Activated B cell treated with CpG ODN at 0.5 μM for 24 hours (primary cell): ENCODE measurements around the gene GRIK4. TPM values are rescaled to one million over a fixed set of nuclear protein-coding genes. Genes with fewer than 3 reads are reported as not detected.

Experiments
- ATAC-seq: fragments of 200-7000 bp; cut with Tn5 transposase; one replicate; pipeline ENCODE4 v1.10.0; 2021; ENCODE audit warnings: low read depth, mild to moderate bottlenecking, moderate library complexity
- CTCF ChIA-PET: fragments of 350-600 bp; sonication (Branson Sonifier 250); formaldehyde crosslinking; loops from one replicate; lab custom pipeline; 2021; ENCODE audit warnings: antibody characterized with exemption; lab: Charles Lee
- POLR2A ChIA-PET: fragments of 350-600 bp; sonication (Branson Sonifier 250); formaldehyde crosslinking; loops from one replicate; lab custom pipeline; 2021; ENCODE audit warnings: antibody characterized with exemption; lab: Charles Lee
- DNase-seq: peaks from one replicate; pipeline ENCODE4 v3.0.0; 2022
- H3K27ac Mint-ChIP-seq: one replicate; pipeline ENCODE4 v1.8.0; 2020; ENCODE audit warnings: mixed read lengths
- H3K27me3 Mint-ChIP-seq: one replicate; pipeline ENCODE4 v1.8.0; 2021; ENCODE audit warnings: mixed read lengths
- H3K36me3 Mint-ChIP-seq: one replicate; pipeline ENCODE4 v1.8.0; 2021; ENCODE audit warnings: low read depth, mixed read lengths
- H3K4me1 Mint-ChIP-seq: one replicate; pipeline ENCODE4 v1.8.0; 2021; ENCODE audit warnings: mixed read lengths
- H3K4me3 Mint-ChIP-seq: one replicate; pipeline ENCODE4 v1.8.0; 2020; ENCODE audit warnings: mild to moderate bottlenecking, mixed read lengths
- H3K9me3 Mint-ChIP-seq: one replicate; pipeline ENCODE4 v1.8.0; 2020; ENCODE audit warnings: mixed read lengths
- CTCF ChIP-seq: fragments of 200-600 bp; IDR thresholded peaks from one replicate; pipeline ENCODE4 v1.8.0; 2022; ENCODE audit warnings: antibody characterized with exemption, mild to moderate bottlenecking
- intact Hi-C: fragments of 100-400 bp; cut with micrococcal nuclease; formaldehyde crosslinking; loops from one replicate; pipeline ENCODE4 v1.15.1; 2024
- total RNA-seq: library from RNA; stranded (reverse); gene quantifications from 2 replicates; pipeline ENCODE4 v1.2.3, GENCODE V29; 2022

Gene GRIK4
- total RNA-seq, 1 donor from 2014 or later, result not detected

- H3K9me3 Mint-ChIP-seq, result no peaks in the 10 kb centered on the region
- ChIA-PET CTCF (no interaction called here), POLR2A (no interaction called here)
- H3K4me3 Mint-ChIP-seq, result no peak overlapping the region
- H3K4me1 Mint-ChIP-seq, result no peaks in the 10 kb centered on the region
- no peak overlapping the region for H3K27ac Mint-ChIP-seq
- no peak for DNase-seq
- no peak for TF ChIP-seq CTCF
- intact Hi-C loops, result no loop called here
- H3K27me3 Mint-ChIP-seq, result peaks cover 17% of the 10 kb centered on the region
- no peak for ATAC-seq
- no peaks in the 10 kb centered on the region for H3K36me3 Mint-ChIP-seq
These were observed 118.0 kb downstream of the GRIK4 start for GRCh38 chr11:120629407-120630080.

GRCh38 chr11:120630122-120630521 lies 118.6 kb downstream of the GRIK4 start:
- intact Hi-C loops, result no loop called here
- Mint-ChIP-seq H3K36me3 (no peaks in the 10 kb centered on the region), H3K27ac (no peak overlapping the region), H3K27me3 (peaks cover 16% of the 10 kb centered on the region), H3K9me3 (no peaks in the 10 kb centered on the region), H3K4me1 (no peaks in the 10 kb centered on the region), H3K4me3 (no peak overlapping the region)
- ATAC-seq (no peak), DNase-seq (no peak)
- CTCF ChIA-PET, result no interaction called here
- POLR2A ChIA-PET, result no interaction called here
- TF ChIP-seq CTCF, result no peak

- H3K4me3 Mint-ChIP-seq, result no peak overlapping the region
- intact Hi-C loops, result no loop called here
- ChIA-PET CTCF (no interaction called here), POLR2A (no interaction called here)
- no peak overlapping the region for H3K27ac Mint-ChIP-seq
- no peak for DNase-seq
- H3K4me1 Mint-ChIP-seq, result no peaks in the 10 kb centered on the region
- H3K9me3 Mint-ChIP-seq, result no peaks in the 10 kb centered on the region
- H3K36me3 Mint-ChIP-seq, result no peaks in the 10 kb centered on the region
- TF ChIP-seq CTCF, result no peak
- no peak for ATAC-seq
- H3K27me3 Mint-ChIP-seq, result peaks cover 7% of the 10 kb centered on the region
These were observed 121.0 kb downstream of the GRIK4 start for GRCh38 chr11:120632579-120632978.

GRCh38 chr11:120633616-120634393 lies 122.3 kb downstream of the GRIK4 start:
- H3K4me3 Mint-ChIP-seq, result no peak overlapping the region
- no peaks in the 10 kb centered on the region for H3K36me3 Mint-ChIP-seq
- ChIA-PET POLR2A (no interaction called here), CTCF (no interaction called here)
- intact Hi-C loops, result no loop called here
- H3K27me3 Mint-ChIP-seq, result peaks cover 5% of the 10 kb centered on the region
- no peak overlapping the region for H3K27ac Mint-ChIP-seq
- no peak for ATAC-seq
- H3K9me3 Mint-ChIP-seq, result no peaks in the 10 kb centered on the region
- H3K4me1 Mint-ChIP-seq, result no peaks in the 10 kb centered on the region
- no peak for DNase-seq
- TF ChIP-seq CTCF, result no peak

GRCh38 chr11:120634706-120635105 lies 123.2 kb downstream of the GRIK4 start:
- TF ChIP-seq CTCF, result no peak
- peaks cover 8% of the 10 kb centered on the region for H3K27me3 Mint-ChIP-seq
- POLR2A ChIA-PET, result no interaction called here
- CTCF ChIA-PET, result no interaction called here
- no peaks in the 10 kb centered on the region for H3K4me1 Mint-ChIP-seq
- H3K36me3 Mint-ChIP-seq, result no peaks in the 10 kb centered on the region
- intact Hi-C loops, result no loop called here
- no peak overlapping the region for H3K4me3 Mint-ChIP-seq
- DNase-seq (no peak), ATAC-seq (no peak)
- no peaks in the 10 kb centered on the region for H3K9me3 Mint-ChIP-seq
- no peak overlapping the region for H3K27ac Mint-ChIP-seq
